Neural progenitor cell (in vitro differentiated cells): ENCODE measurements around the gene POLR3A. TPM values are rescaled to one million over a fixed set of nuclear protein-coding genes. Genes with fewer than 3 reads are reported as not detected.
A peak's percentile ranks its signal among the peaks of the same experiment; 100 is the strongest.

Experiments used
- DNase-seq: peaks from one replicate; pipeline ENCODE4 v3.0.0-alpha.2; 2016; ENCODE audit warnings: low spot score
- H2AFZ ChIP-seq: fragments of 200-600 bp; sonication (generic); replicated peaks from 2 replicates; pipeline ENCODE4 v1.6.1; 2016; ENCODE audit warnings: antibody characterized with exemption
- H3F3A ChIP-seq: fragments of 200-600 bp; sonication (generic); 2 replicates; pipeline ENCODE4 v1.6.1; 2016; ENCODE audit warnings: antibody characterized with exemption, low read depth
- H3K27ac ChIP-seq: fragments of 200-600 bp; sonication (generic); 2 replicates; pipeline ENCODE4 v1.5.1; 2016; ENCODE audit warnings: mild to moderate bottlenecking
- H3K27me3 ChIP-seq: fragments of 200-600 bp; sonication (generic); 2 replicates; pipeline ENCODE4 v1.6.1; 2016; ENCODE audit warnings: mild to moderate bottlenecking, moderate library complexity
- H3K36me3 ChIP-seq: fragments of 200-600 bp; sonication (generic); 2 replicates; pipeline ENCODE4 v1.5.1; 2016
- H3K4me1 ChIP-seq: fragments of 200-600 bp; sonication (generic); 2 replicates; pipeline ENCODE4 v1.6.1; 2016; ENCODE audit warnings: mixed run types
- H3K4me2 ChIP-seq: fragments of 200-600 bp; sonication (generic); 2 replicates; pipeline ENCODE4 v1.6.1; 2016
- H3K4me3 ChIP-seq: fragments of 200-600 bp; sonication (generic); 2 replicates; pipeline ENCODE4 v1.5.1; 2016
- H3K79me2 ChIP-seq: fragments of 200-600 bp; sonication (generic); 2 replicates; pipeline ENCODE4 v1.6.1; 2016; ENCODE audit warnings: low read depth
- H3K9ac ChIP-seq: fragments of 200-600 bp; sonication (generic); 2 replicates; pipeline ENCODE4 v1.6.1; 2016
- H3K9me3 ChIP-seq: fragments of 200-600 bp; sonication (generic); 2 replicates; pipeline ENCODE4 v1.5.1; 2016; ENCODE audit warnings: low read depth
- H4K20me1 ChIP-seq: fragments of 200-600 bp; sonication (generic); 2 replicates; pipeline ENCODE4 v1.6.1; 2016; ENCODE audit warnings: low read depth
- H3K27ac Mint-ChIP-seq: 3 replicates; pipeline ENCODE4 v1.8.0; 2021; ENCODE audit warnings: mixed read lengths
- H3K27me3 Mint-ChIP-seq: 2 replicates; pipeline ENCODE4 v1.8.0; 2022; ENCODE audit warnings: low read depth, mild to moderate bottlenecking, inconsistent platforms, moderate library complexity, mixed read lengths; ENCODE audit not compliant: insufficient read depth
- H3K36me3 Mint-ChIP-seq: 3 replicates; pipeline ENCODE4 v1.8.0; 2021; ENCODE audit warnings: mixed read lengths
- H3K4me1 Mint-ChIP-seq: 3 replicates; pipeline ENCODE4 v1.8.0; 2021; ENCODE audit warnings: mixed read lengths
- H3K4me3 Mint-ChIP-seq: 3 replicates; pipeline ENCODE4 v1.8.0; 2021; ENCODE audit warnings: mild to moderate bottlenecking, moderate library complexity, mixed read lengths
- H3K9me3 Mint-ChIP-seq: 3 replicates; pipeline ENCODE4 v1.8.0; 2020; ENCODE audit warnings: mixed read lengths
- CTCF ChIP-seq: fragments of 200-600 bp; sonication (generic); IDR thresholded peaks from 2 replicates; pipeline ENCODE4 v1.5.1; 2017; ENCODE audit warnings: antibody characterized with exemption, mild to moderate bottlenecking
- EZH2 ChIP-seq: fragments of 200-600 bp; sonication (generic); IDR thresholded peaks from 2 replicates; pipeline ENCODE4 v1.6.1; 2017; ENCODE audit warnings: antibody characterized with exemption, mild to moderate bottlenecking, moderate library complexity
- EZH2phosphoT487 ChIP-seq: fragments of 200-600 bp; sonication (generic); IDR thresholded peaks from 2 replicates; pipeline ENCODE4 v1.6.1; 2017; ENCODE audit warnings: antibody characterized with exemption
- total RNA-seq: library from RNA; depleted of rRNA; stranded (reverse); fragments of >200 nt; gene quantifications from 2 replicates; pipeline ENCODE4 v1.2.3, GENCODE V29; 2015; ENCODE audit warnings: low replicate concordance

POLR3A gene
- total RNA-seq, 1 donor from 2014 or later, result 16.0 TPM

- Histone ChIP-seq H3F3A (peaks cover 23% of the 10 kb centered on the region), H3K36me3 (no peaks in the 10 kb centered on the region), H3K79me2 (no peaks in the 10 kb centered on the region), H4K20me1 (peaks cover 7% of the 10 kb centered on the region), H3K4me3 (no peak overlapping the region), H3K9ac (no peak overlapping the region), H3K4me2 (no peak overlapping the region), H3K27ac (no peak overlapping the region), H3K9me3 (no peaks in the 10 kb centered on the region), H2AFZ (no peak overlapping the region), H3K27me3 (no peaks in the 10 kb centered on the region), H3K4me1 (peaks cover 7% of the 10 kb centered on the region)
- Mint-ChIP-seq H3K4me1 (peaks cover 36% of the 10 kb centered on the region), H3K36me3 (peaks cover 13% of the 10 kb centered on the region), H3K4me3 (no peak overlapping the region), H3K27ac (peak overlapping the region; percentile 17), H3K9me3 (no peaks in the 10 kb centered on the region), H3K27me3 (peaks cover 5% of the 10 kb centered on the region)
- no peak for DNase-seq
- no peak for TF ChIP-seq EZH2
- TF ChIP-seq CTCF, result no peak
- TF ChIP-seq EZH2phosphoT487, result no peak
Observed at GRCh38 chr10:77972148-77972547, 57.2 kb downstream of the POLR3A start.

GRCh38 chr10:77971804-77972144 lies 57.5 kb downstream of the POLR3A start:
- Mint-ChIP-seq H3K27me3 (peaks cover 5% of the 10 kb centered on the region), H3K4me3 (no peak overlapping the region), H3K36me3 (peaks cover 12% of the 10 kb centered on the region), H3K4me1 (peaks cover 40% of the 10 kb centered on the region), H3K27ac (no peak overlapping the region), H3K9me3 (peaks cover 1% of the 10 kb centered on the region)
- Histone ChIP-seq H3K4me3 (no peak overlapping the region), H3K79me2 (no peaks in the 10 kb centered on the region), H3K27me3 (no peaks in the 10 kb centered on the region), H3K4me2 (no peak overlapping the region), H4K20me1 (peaks cover 7% of the 10 kb centered on the region), H3K9me3 (no peaks in the 10 kb centered on the region), H3K36me3 (no peaks in the 10 kb centered on the region), H3K27ac (no peak overlapping the region), H2AFZ (no peak overlapping the region), H3K9ac (no peak overlapping the region), H3F3A (peaks cover 23% of the 10 kb centered on the region), H3K4me1 (peaks cover 7% of the 10 kb centered on the region)
- no peak for TF ChIP-seq CTCF
- TF ChIP-seq EZH2phosphoT487, result no peak
- TF ChIP-seq EZH2, result no peak
- no peak for DNase-seq

GRCh38 chr10:77970869-77971803 lies 58.2 kb downstream of the POLR3A start:
- Mint-ChIP-seq H3K4me1 (peaks cover 44% of the 10 kb centered on the region), H3K9me3 (peaks cover 4% of the 10 kb centered on the region), H3K4me3 (no peak overlapping the region), H3K27ac (no peak overlapping the region), H3K36me3 (peaks cover 8% of the 10 kb centered on the region), H3K27me3 (peaks cover 5% of the 10 kb centered on the region)
- Histone ChIP-seq H3K4me1 (peaks cover 7% of the 10 kb centered on the region), H3K27ac (peak overlapping the region; percentile 39), H3K4me2 (peak overlapping the region; percentile 8), H3K36me3 (no peaks in the 10 kb centered on the region), H3K9me3 (no peaks in the 10 kb centered on the region), H3K27me3 (no peaks in the 10 kb centered on the region), H3K9ac (no peak overlapping the region), H3K79me2 (no peaks in the 10 kb centered on the region), H4K20me1 (peaks cover 7% of the 10 kb centered on the region), H2AFZ (no peak overlapping the region), H3K4me3 (no peak overlapping the region), H3F3A (peaks cover 23% of the 10 kb centered on the region)
- TF ChIP-seq EZH2 (no peak), CTCF (no peak), EZH2phosphoT487 (no peak)
- peak; percentile 56 for DNase-seq
